ENCODE results near the gene GRPEL1. TPM values are rescaled to one million over a fixed set of nuclear protein-coding genes. Genes with fewer than 3 reads are reported as not detected.

The GRPEL1 gene
- polyA plus RNA-seq, 1 donor from 2014 or later: 28.5 TPM

- Histone ChIP-seq H3K27ac (ENCODE audit: low read length) (no peak overlapping the region), H3F3A (ENCODE audit: insufficient read depth, low read length, poor library complexity, severe bottlenecking) (no peaks in the 10 kb centered on the region), H3K79me2 (replicated peaks; ENCODE audit: insufficient read depth, low read length) (no peaks in the 10 kb centered on the region), H3K9me2 (ENCODE audit: insufficient read depth, low read length) (no peaks in the 10 kb centered on the region), H3K9ac (ENCODE audit: low read length) (no peak overlapping the region), H3K27me3 (ENCODE audit: insufficient read depth, low read depth, low read length) (no peaks in the 10 kb centered on the region), H3K36me3 (ENCODE audit: insufficient read depth, low read length) (peaks cover 18% of the 10 kb centered on the region), H3K4me3 (ENCODE audit: low read length) (no peak overlapping the region), H3K4me2 (ENCODE audit: low read length) (no peak overlapping the region), H3K9me3 (ENCODE audit: low read length) (no peaks in the 10 kb centered on the region), H2AFZ (ENCODE audit: low read depth, low read length) (no peak overlapping the region), H4K20me1 (ENCODE audit: insufficient read depth) (no peaks in the 10 kb centered on the region)
- no peak for TF ChIP-seq EZH2 (IDR thresholded peaks at IDR 0.05; ENCODE audit: borderline replicate concordance, insufficient read depth, low read length, poor library complexity, severe bottlenecking)
- no peak for TF ChIP-seq TAF1 (IDR thresholded peaks at IDR 0.05; ENCODE audit: low read depth)
- no peak for TF ChIP-seq CTCF (IDR thresholded peaks at IDR 0.05; ENCODE audit: poor library complexity, severe bottlenecking)
- no peak for TF ChIP-seq POLR2AphosphoS5 (IDR thresholded peaks at IDR 0.05)
- no peak for TF ChIP-seq RAD21 (conservative IDR thresholded peaks at IDR 0.05)
- TF ChIP-seq EP300 (conservative IDR thresholded peaks at IDR 0.05; ENCODE audit: poor library complexity, severe bottlenecking): no peak
- TF ChIP-seq SMC3 (conservative IDR thresholded peaks at IDR 0.05; ENCODE audit: poor library complexity): no peak
- TF ChIP-seq MXI1 (conservative IDR thresholded peaks at IDR 0.05; ENCODE audit: poor library complexity, severe bottlenecking): no peak
- no peak for TF ChIP-seq REST (IDR thresholded peaks at IDR 0.05; ENCODE audit: borderline replicate concordance)
Observed at GRCh38 chr4:7058792-7059191, 9.1 kb downstream of the GRPEL1 start.

GRCh38 chr4:7055990-7056325 lies 11.9 kb downstream of the GRPEL1 start:
- H3F3A ChIP-seq (ENCODE audit: insufficient read depth, low read length, poor library complexity, severe bottlenecking): no peaks in the 10 kb centered on the region
- TF ChIP-seq REST (IDR thresholded peaks at IDR 0.05; ENCODE audit: borderline replicate concordance) (no peak), EP300 (conservative IDR thresholded peaks at IDR 0.05; ENCODE audit: poor library complexity, severe bottlenecking) (no peak), EZH2 (IDR thresholded peaks at IDR 0.05; ENCODE audit: borderline replicate concordance, insufficient read depth, low read length, poor library complexity, severe bottlenecking) (no peak), POLR2AphosphoS5 (IDR thresholded peaks at IDR 0.05) (no peak), SMC3 (conservative IDR thresholded peaks at IDR 0.05; ENCODE audit: poor library complexity) (no peak), MXI1 (conservative IDR thresholded peaks at IDR 0.05; ENCODE audit: poor library complexity, severe bottlenecking) (no peak)
- no peak overlapping the region for H3K27ac ChIP-seq (ENCODE audit: low read length)
- no peaks in the 10 kb centered on the region for H3K27me3 ChIP-seq (ENCODE audit: insufficient read depth, low read depth, low read length)
- no peak overlapping the region for H2AFZ ChIP-seq (ENCODE audit: low read depth, low read length)
- no peaks in the 10 kb centered on the region for H3K9me3 ChIP-seq (ENCODE audit: low read length)
- H4K20me1 ChIP-seq (ENCODE audit: insufficient read depth): no peaks in the 10 kb centered on the region
- no peak overlapping the region for H3K4me2 ChIP-seq (ENCODE audit: low read length)
- no peak overlapping the region for H3K4me3 ChIP-seq (ENCODE audit: low read length)
- H3K79me2 ChIP-seq (replicated peaks; ENCODE audit: insufficient read depth, low read length): no peaks in the 10 kb centered on the region
- no peak overlapping the region for H3K9ac ChIP-seq (ENCODE audit: low read length)
- H3K36me3 ChIP-seq (ENCODE audit: insufficient read depth, low read length): peaks cover 15% of the 10 kb centered on the region
- no peaks in the 10 kb centered on the region for H3K9me2 ChIP-seq (ENCODE audit: insufficient read depth, low read length)

Data from neural cell (in vitro differentiated cells).